ENCODE measurements around the gene MYH11. TPM values are rescaled to one million over a fixed set of nuclear protein-coding genes. Genes with fewer than 3 reads are reported as not detected.
"Not testable (repeated sequence)": the region's sequence is repeated elsewhere in the genome, so short reads cannot be mapped to it uniquely, and the experiment has no call there.

Gene MYH11
- total RNA-seq, 1 donor from 2014 or later: 1.9 TPM

GRCh38 chr16:15735610-15736009 is 121.2 kb downstream of the MYH11 start:
- Mint-ChIP-seq H3K36me3 (ENCODE audit: unreplicated experiment) (no peaks in the 10 kb centered on the region), H3K9me3 (ENCODE audit: unreplicated experiment) (no peaks in the 10 kb centered on the region), H3K4me3 (ENCODE audit: unreplicated experiment) (no peak overlapping the region), H3K4me1 (ENCODE audit: unreplicated experiment) (peaks cover 6% of the 10 kb centered on the region), H3K27ac (ENCODE audit: unreplicated experiment) (no peak overlapping the region), H3K27me3 (ENCODE audit: unreplicated experiment) (no peaks in the 10 kb centered on the region)
- TF ChIP-seq CTCF (IDR thresholded peaks at IDR 0.05): no peak
- no peak for DNase-seq (ENCODE audit: extremely low spot score, unreplicated experiment)

- no peak overlapping the region for H3K4me3 Mint-ChIP-seq (ENCODE audit: unreplicated experiment)
- no peaks in the 10 kb centered on the region for H3K9me3 Mint-ChIP-seq (ENCODE audit: unreplicated experiment)
- no peak for TF ChIP-seq CTCF (IDR thresholded peaks at IDR 0.05)
- peaks cover 6% of the 10 kb centered on the region for H3K4me1 Mint-ChIP-seq (ENCODE audit: unreplicated experiment)
- H3K27me3 Mint-ChIP-seq (ENCODE audit: unreplicated experiment): no peaks in the 10 kb centered on the region
- no peak for DNase-seq (ENCODE audit: extremely low spot score, unreplicated experiment)
- no peaks in the 10 kb centered on the region for H3K36me3 Mint-ChIP-seq (ENCODE audit: unreplicated experiment)
- no peak overlapping the region for H3K27ac Mint-ChIP-seq (ENCODE audit: unreplicated experiment)
Measured at GRCh38 chr16:15732416-15732815, 124.4 kb downstream of the MYH11 start.

- H3K4me1 Mint-ChIP-seq (ENCODE audit: unreplicated experiment): peaks cover 6% of the 10 kb centered on the region
- H3K36me3 Mint-ChIP-seq (ENCODE audit: unreplicated experiment): peaks cover 19% of the 10 kb centered on the region
- no peak for DNase-seq (ENCODE audit: extremely low spot score, unreplicated experiment)
- TF ChIP-seq CTCF (IDR thresholded peaks at IDR 0.05): no peak
- no peaks in the 10 kb centered on the region for H3K9me3 Mint-ChIP-seq (ENCODE audit: unreplicated experiment)
- H3K27me3 Mint-ChIP-seq (ENCODE audit: unreplicated experiment): no peaks in the 10 kb centered on the region
- H3K27ac Mint-ChIP-seq (ENCODE audit: unreplicated experiment): no peak overlapping the region
- no peak overlapping the region for H3K4me3 Mint-ChIP-seq (ENCODE audit: unreplicated experiment)
Measured at GRCh38 chr16:15729152-15729551, 127.7 kb downstream of the MYH11 start.

- H3K27ac Mint-ChIP-seq (ENCODE audit: unreplicated experiment); H3K4me3 Mint-ChIP-seq (ENCODE audit: unreplicated experiment): not testable (repeated sequence)
Measured at GRCh38 chr16:15727697-15728096, 129.1 kb downstream of the MYH11 start.

GRCh38 chr16:15726715-15727114 is 130.1 kb downstream of the MYH11 start:
- no peaks in the 10 kb centered on the region for H3K4me1 Mint-ChIP-seq (ENCODE audit: unreplicated experiment)
- H3K27ac Mint-ChIP-seq (ENCODE audit: unreplicated experiment): no peak overlapping the region
- no peak overlapping the region for H3K4me3 Mint-ChIP-seq (ENCODE audit: unreplicated experiment)
- no peaks in the 10 kb centered on the region for H3K9me3 Mint-ChIP-seq (ENCODE audit: unreplicated experiment)
- TF ChIP-seq CTCF (IDR thresholded peaks at IDR 0.05): no peak
- H3K36me3 Mint-ChIP-seq (ENCODE audit: unreplicated experiment): peaks cover 20% of the 10 kb centered on the region
- no peak for DNase-seq (ENCODE audit: extremely low spot score, unreplicated experiment)
- no peaks in the 10 kb centered on the region for H3K27me3 Mint-ChIP-seq (ENCODE audit: unreplicated experiment)

More at GRCh38 chr16:15727697-15728096, 129.1 kb downstream of the MYH11 start:
- H3K27me3 Mint-ChIP-seq (ENCODE audit: unreplicated experiment); H3K4me1 Mint-ChIP-seq (ENCODE audit: unreplicated experiment); DNase-seq (ENCODE audit: extremely low spot score, unreplicated experiment); H3K9me3 Mint-ChIP-seq (ENCODE audit: unreplicated experiment): not testable (repeated sequence)
- peaks cover 20% of the 10 kb centered on the region for H3K36me3 Mint-ChIP-seq (ENCODE audit: unreplicated experiment)
